KMS-11 (cell line): ENCODE measurements around the gene SDK2.

Experiments used
- H2AFZ ChIP-seq: fragments of 200-600 bp; sonication (generic); 2 replicates; pipeline ENCODE4 v1.6.1; 2016; ENCODE audit warnings: antibody characterized with exemption, mixed run types, low read depth
- H3K27ac ChIP-seq: fragments of 200-600 bp; sonication (generic); 2 replicates; pipeline ENCODE4 v1.6.1; 2016; ENCODE audit warnings: mild to moderate bottlenecking, mixed run types
- H3K27me3 ChIP-seq: fragments of 200-600 bp; sonication (generic); 2 replicates; pipeline ENCODE4 v1.6.1; 2017; ENCODE audit warnings: mild to moderate bottlenecking, low read depth, mixed run types, moderate library complexity; ENCODE audit not compliant: insufficient read depth
- H3K36me3 ChIP-seq: fragments of 200-600 bp; sonication (generic); 2 replicates; pipeline ENCODE4 v1.6.1; 2017; ENCODE audit warnings: mild to moderate bottlenecking, mixed run types; ENCODE audit not compliant: insufficient read depth
- H3K4me1 ChIP-seq: fragments of 200-600 bp; sonication (generic); 2 replicates; pipeline ENCODE4 v1.6.1; 2016; ENCODE audit warnings: mild to moderate bottlenecking, low read depth, mixed run types; ENCODE audit not compliant: poor library complexity, severe bottlenecking
- H3K4me2 ChIP-seq: fragments of 200-600 bp; sonication (generic); 2 replicates; pipeline ENCODE4 v1.7.0; 2016; ENCODE audit warnings: mild to moderate bottlenecking, mixed run types
- H3K4me3 ChIP-seq: fragments of 200-600 bp; sonication (generic); IDR thresholded peaks from 2 replicates; pipeline ENCODE4 v1.6.1; 2017; ENCODE audit warnings: low read depth, low read length, mixed read lengths; ENCODE audit not compliant: insufficient read depth
- H3K79me2 ChIP-seq: fragments of 200-600 bp; sonication (generic); 2 replicates; pipeline ENCODE4 v1.6.1; 2016; ENCODE audit warnings: low read depth, mixed run types; ENCODE audit not compliant: insufficient read depth
- H3K9ac ChIP-seq: fragments of 200-600 bp; sonication (generic); 2 replicates; pipeline ENCODE4 v1.6.1; 2016; ENCODE audit warnings: mild to moderate bottlenecking, mixed run types
- H4K20me1 ChIP-seq: fragments of 200-600 bp; sonication (generic); 2 replicates; pipeline ENCODE4 v1.6.1; 2016; ENCODE audit warnings: mild to moderate bottlenecking, mixed run types; ENCODE audit not compliant: insufficient read depth
- TF ChIP-seq, protein P1 (sequence below): fragments of 200-600 bp; sonication (generic); conservative IDR thresholded peaks from 2 replicates; pipeline ENCODE4 v1.6.1; 2017; ENCODE audit warnings: low read depth, mild to moderate bottlenecking, antibody characterized with exemption, low read length, moderate library complexity, mixed read lengths

The SDK2 gene, protein sequence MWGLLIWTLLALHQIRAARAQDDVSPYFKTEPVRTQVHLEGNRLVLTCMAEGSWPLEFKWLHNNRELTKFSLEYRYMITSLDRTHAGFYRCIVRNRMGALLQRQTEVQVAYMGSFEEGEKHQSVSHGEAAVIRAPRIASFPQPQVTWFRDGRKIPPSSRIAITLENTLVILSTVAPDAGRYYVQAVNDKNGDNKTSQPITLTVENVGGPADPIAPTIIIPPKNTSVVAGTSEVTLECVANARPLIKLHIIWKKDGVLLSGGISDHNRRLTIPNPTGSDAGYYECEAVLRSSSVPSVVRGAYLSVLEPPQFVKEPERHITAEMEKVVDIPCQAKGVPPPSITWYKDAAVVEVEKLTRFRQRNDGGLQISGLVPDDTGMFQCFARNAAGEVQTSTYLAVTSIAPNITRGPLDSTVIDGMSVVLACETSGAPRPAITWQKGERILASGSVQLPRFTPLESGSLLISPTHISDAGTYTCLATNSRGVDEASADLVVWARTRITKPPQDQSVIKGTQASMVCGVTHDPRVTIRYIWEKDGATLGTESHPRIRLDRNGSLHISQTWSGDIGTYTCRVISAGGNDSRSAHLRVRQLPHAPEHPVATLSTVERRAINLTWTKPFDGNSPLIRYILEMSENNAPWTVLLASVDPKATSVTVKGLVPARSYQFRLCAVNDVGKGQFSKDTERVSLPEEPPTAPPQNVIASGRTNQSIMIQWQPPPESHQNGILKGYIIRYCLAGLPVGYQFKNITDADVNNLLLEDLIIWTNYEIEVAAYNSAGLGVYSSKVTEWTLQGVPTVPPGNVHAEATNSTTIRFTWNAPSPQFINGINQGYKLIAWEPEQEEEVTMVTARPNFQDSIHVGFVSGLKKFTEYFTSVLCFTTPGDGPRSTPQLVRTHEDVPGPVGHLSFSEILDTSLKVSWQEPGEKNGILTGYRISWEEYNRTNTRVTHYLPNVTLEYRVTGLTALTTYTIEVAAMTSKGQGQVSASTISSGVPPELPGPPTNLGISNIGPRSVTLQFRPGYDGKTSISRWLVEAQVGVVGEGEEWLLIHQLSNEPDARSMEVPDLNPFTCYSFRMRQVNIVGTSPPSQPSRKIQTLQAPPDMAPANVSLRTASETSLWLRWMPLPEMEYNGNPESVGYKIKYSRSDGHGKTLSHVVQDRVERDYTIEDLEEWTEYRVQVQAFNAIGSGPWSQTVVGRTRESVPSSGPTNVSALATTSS (N-terminal part only)

DNA sequence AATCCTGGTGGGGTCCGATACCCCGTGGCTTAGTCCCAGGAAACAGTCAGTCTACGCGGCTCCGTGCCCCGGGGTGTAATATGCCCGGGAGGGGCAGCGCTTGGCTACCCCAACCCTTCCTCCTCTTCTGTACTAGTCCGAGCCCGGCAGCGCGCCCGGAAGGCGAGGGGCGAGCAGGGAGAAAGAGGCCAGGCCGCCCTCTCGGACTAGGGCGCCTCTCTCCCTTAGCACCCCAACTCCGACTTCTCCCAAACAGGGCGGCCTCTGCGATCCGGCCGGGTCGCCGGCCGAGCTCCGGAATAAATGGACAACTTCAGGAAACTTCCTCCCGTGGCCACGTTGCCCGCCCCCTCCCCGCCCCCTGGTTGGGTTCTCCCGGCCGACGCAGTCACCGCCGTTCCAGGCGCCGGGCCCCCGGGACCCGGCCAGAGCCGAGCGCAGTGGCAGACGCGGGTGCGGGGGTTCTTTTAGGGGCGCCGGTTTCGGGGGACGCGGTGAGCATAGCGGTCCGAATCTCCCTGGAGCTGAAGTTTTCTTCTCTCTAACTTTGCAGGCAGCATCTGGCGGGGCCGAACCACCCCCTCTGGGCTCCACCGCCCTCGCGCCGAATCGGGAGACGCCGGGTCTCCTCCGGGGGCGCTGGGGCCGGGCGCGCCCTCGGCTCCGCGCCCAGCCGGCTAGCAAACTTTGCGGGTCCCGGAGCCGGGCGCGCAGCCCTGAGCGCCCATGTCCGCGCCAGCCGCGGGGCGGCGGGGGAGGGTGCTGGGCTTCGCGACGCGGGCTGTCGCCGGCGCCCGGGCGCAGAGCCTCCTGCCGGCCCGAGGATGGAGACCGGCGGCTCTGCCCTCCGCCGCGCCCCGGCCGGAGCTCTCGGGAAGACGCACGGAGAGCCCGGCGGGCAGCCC lies at the start of gene SDK2:
Gene SDK2 (minus strand): TSS at position 301 of the 905 bp plus-strand sequence. CDS start 357 bp downstream, outside the sequence.
- TF ChIP-seq, protein P1, sequence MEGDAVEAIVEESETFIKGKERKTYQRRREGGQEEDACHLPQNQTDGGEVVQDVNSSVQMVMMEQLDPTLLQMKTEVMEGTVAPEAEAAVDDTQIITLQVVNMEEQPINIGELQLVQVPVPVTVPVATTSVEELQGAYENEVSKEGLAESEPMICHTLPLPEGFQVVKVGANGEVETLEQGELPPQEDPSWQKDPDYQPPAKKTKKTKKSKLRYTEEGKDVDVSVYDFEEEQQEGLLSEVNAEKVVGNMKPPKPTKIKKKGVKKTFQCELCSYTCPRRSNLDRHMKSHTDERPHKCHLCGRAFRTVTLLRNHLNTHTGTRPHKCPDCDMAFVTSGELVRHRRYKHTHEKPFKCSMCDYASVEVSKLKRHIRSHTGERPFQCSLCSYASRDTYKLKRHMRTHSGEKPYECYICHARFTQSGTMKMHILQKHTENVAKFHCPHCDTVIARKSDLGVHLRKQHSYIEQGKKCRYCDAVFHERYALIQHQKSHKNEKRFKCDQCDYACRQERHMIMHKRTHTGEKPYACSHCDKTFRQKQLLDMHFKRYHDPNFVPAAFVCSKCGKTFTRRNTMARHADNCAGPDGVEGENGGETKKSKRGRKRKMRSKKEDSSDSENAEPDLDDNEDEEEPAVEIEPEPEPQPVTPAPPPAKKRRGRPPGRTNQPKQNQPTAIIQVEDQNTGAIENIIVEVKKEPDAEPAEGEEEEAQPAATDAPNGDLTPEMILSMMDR: no peak
- Histone ChIP-seq H3K27ac (no peak within 1 kb of the TSS), H3K27me3 (peaks cover 30% of the 10 kb centered on the region; the same call in 1 of the 2 replicates), H2AFZ (no peak within 1 kb of the TSS), H3K9ac (no peak within 1 kb of the TSS), H3K4me1 (no peaks in the 10 kb centered on the region), H3K4me3 (no peak within 1 kb of the TSS), H3K4me2 (no peak within 1 kb of the TSS), H4K20me1 (no peaks in the 10 kb centered on the region), H3K36me3 (no peaks in the 10 kb centered on the region), H3K79me2 (no peaks in the 10 kb centered on the region)

DNA sequence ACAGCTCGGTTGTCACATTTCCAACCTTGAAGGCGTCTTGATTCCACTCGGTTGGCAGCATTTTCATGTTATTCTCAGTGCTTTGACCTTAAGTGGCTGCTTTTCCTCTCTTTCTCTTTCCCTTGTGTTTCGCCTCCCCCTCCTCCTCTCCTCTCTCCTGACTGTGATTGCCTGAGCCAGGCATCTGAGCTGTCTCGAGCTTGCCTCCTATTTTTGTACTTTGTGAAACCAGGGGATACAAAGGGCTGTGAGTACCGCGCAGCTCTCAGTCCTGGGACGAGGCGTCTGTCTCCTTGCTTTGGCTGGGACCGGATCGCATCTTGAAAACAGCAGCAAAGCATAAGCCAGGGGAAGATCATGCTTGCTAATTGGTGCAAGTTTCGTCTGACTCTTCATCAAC lies 48.8 kb upstream of the SDK2 start:
- H3K4me1 ChIP-seq: no peaks in the 10 kb centered on the region
- no peak overlapping the region for H3K9ac ChIP-seq
- no peak overlapping the region for H3K4me2 ChIP-seq
- H4K20me1 ChIP-seq: no peaks in the 10 kb centered on the region
- H3K27me3 ChIP-seq: peaks cover 21% of the 10 kb centered on the region; the same call in 1 of the 2 replicates
- no peak overlapping the region for H2AFZ ChIP-seq
- no peak overlapping the region for H3K4me3 ChIP-seq
- no peaks in the 10 kb centered on the region for H3K79me2 ChIP-seq
- H3K36me3 ChIP-seq: no peaks in the 10 kb centered on the region
- H3K27ac ChIP-seq: no peak overlapping the region
- TF ChIP-seq, protein P1: no peak

DNA sequence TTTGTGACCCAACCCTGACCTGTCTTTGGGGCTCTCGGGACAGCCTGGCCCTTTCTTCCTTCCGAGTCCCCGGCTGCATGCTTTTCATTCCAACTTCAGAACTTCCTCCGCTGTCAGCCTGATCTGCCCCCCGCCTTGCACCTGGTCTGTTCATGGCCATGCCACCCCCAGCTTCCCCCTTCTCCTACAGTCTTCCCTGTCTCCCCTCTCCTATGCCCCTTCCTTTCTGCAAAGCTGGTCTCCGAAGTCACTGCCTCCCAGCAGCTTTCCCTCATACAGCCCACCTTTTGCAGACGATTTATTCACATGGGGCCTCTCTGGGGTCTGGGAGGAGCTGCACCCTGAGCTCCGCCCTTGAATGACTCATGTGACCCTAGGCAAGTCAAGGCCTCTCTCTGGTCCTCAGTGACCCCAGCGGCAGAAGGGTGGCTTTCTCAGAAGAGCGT lies 47.1 kb upstream of the SDK2 start:
- no peak overlapping the region for H3K9ac ChIP-seq
- peaks cover 29% of the 10 kb centered on the region; the same call in 1 of the 2 replicates for H3K27me3 ChIP-seq
- no peaks in the 10 kb centered on the region for H4K20me1 ChIP-seq
- no peak overlapping the region for H3K27ac ChIP-seq
- H3K4me3 ChIP-seq: no peak overlapping the region
- no peak overlapping the region for H3K4me2 ChIP-seq
- H3K4me1 ChIP-seq: no peaks in the 10 kb centered on the region
- H3K36me3 ChIP-seq: no peaks in the 10 kb centered on the region
- no peak overlapping the region for H2AFZ ChIP-seq
- H3K79me2 ChIP-seq: no peaks in the 10 kb centered on the region
- TF ChIP-seq, protein P1: no peak
